Activated CD8-positive, alpha-beta memory T cell treated with anti-CD3 and anti-CD28 coated beads, Interleukin-2, amount 50 U/mL, for 1 hour (primary cell): ENCODE measurements around the gene INSC.

Experiments used
- DNase-seq: peaks from one replicate; pipeline ENCODE4 v3.0.0-alpha.2; 2020; ENCODE audit errors: extremely low read depth

INSC gene

DNA sequence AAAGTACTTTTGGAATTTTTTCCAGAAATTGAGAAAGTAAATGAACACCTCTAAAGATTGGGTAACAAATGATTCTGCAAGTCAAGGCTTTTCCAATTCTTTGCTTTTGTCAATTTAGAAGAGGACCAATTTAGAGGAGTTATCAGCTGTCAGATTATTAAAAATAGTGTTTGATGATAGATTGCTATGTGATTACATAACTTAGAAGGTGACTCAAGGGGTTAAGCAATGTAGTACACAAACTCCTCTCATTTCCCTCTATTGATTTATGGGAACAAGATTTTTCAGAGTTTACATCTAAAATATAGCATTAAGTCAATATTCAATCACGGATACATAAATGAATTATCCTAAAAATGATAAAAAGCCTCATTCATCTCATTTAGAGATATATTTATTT is 70.3 kb downstream of the INSC start:
- no peak for DNase-seq

DNA sequence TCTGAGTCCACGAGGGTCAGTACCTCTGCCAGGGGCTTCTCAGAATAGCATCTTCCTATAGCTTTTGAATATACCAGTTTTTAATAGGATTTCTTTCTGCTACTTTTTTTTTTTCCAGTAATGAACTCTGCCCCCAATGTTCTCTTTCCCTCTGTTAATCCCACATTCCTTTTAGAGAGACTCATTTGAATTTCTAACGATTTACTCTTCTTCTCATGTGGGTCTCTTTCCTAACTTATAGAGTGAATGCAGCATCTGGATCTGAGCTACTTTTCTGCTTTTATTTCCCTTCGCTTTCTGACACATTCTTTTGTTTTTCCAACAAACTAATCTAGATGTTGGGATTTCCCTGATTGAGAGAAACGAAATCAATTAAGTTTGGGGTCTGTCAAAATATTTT is 71.4 kb downstream of the INSC start:
- no peak for DNase-seq

- no peak for DNase-seq
These were observed 74.5 kb downstream of the INSC start for GRCh38 chr11:15189189-15189588.

GRCh38 chr11:15189641-15190365 is 75.1 kb downstream of the INSC start:
- DNase-seq, result no peak

DNA sequence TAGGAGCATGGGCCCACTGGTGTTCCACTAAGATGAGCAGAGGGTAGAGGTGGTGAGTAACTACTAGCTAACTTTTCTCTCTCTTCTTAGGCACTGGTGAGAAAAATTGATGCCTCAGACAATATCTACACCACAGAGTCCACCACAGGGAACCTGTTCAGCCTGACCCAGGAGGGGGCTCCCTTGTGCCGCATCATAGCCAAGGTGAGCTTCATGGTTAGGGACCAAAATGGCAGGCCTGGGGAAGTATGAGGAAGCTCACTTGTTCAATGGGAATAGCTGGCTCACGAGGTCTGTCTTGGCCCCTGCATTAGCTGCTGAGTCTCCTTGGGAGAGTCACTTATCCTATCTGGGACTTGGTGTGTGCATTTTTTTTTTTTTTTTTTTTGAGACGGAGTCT is 75.9 kb downstream of the INSC start:
- DNase-seq, result no peak

GRCh38 chr11:15192005-15192556 is 77.4 kb downstream of the INSC start:
- DNase-seq, result no peak

- no peak for DNase-seq
These were observed 80.1 kb downstream of the INSC start for GRCh38 chr11:15194671-15195415.

DNA sequence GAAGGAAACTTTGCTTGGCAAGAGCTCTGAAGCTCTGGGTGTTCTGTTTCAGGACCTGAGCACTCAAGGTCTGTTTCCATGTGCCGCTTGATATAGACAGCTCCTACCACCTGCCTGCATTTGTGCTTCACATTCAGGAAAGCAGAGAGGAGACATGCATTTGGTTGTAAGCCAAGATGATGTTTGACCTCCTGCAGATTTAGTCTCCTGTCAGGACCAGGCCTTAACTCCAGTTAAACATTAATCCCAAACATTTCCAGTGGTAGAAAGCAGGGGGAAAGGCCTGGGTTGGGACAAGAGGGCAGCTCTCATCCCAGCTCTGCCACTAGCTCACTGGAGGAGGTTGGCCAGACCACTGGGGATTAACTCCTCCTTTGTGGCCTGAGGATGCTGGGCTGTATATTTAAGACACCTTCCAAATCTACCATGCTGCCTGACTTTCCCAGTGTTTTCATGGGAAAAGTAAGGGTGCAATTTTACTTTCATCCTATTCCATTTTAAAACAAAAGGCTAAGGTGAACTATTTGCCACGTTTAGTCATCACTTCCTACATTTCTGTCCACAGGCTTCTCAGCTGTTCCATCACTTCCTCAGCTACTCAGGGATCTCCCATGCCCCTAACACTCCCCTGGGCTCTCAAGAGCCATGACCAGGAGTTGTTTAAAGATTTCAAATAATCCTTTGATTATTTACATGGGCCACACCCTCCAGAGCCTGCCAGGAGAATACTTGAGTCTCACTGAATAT is 80.9 kb downstream of the INSC start:
- DNase-seq, result no peak

- DNase-seq, result no peak
These were observed 82.0 kb downstream of the INSC start for GRCh38 chr11:15196704-15197103.

DNA sequence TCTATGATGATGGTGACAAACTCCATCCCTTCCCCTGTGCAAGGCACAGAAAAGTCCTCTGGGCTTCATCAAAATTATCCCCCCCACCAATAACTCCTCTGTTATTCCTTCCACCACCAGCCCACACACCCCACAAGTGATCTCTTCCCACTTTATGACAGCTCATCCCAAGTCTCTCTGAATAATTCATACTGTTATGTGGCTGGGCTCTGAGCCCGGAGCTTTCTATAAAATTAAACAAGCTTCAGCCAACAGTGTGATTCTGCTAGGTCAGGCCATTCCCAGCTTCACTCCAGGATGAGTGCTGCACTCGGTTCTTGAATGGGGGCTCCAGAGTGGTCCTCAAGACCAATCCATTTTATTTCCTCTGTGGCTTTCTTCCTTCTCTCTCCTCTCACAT is 83.0 kb downstream of the INSC start:
- no peak for DNase-seq

DNA sequence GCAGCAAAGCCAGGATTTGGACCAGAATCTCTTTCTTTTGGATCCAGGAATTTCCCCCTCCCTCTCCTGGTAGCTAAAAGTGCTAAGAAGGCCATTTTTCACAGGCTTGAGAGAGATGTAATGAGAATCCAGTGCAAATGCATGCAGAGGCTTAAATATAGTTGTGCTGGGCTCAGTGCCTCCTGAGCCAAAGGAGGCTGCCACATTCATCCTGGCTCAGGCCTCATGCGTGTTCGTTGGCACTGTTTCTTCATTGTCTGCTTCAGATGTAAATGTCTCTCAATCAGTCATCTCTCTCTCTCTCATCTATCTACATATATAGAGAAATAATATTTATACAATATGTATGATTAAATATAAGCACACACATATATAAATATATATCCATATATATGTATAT is 83.6 kb downstream of the INSC start:
- no peak for DNase-seq

- no peak for DNase-seq
These were observed 85.0 kb downstream of the INSC start for GRCh38 chr11:15199693-15200092.

GRCh38 chr11:15200696-15201095 is 86.0 kb downstream of the INSC start:
- no peak for DNase-seq

DNA sequence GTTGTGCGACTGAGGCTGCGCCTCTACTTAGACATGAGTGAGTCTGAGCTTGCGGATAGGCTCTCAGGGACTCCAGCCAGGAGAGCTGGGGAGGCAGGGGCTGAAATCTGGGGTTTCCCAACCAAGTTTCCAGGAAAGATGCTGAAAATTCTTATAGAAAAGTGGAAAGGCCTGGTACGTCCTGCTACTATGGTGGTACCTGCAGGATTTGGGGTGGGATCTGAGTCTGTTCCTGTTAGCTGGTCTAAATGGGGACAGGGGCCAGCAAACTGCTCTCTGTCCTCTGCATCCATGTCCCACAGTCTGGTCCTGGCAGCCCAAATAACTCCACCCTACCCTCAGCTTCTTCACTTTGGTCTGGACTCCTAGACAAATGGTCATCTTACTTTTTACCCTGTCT is 86.9 kb downstream of the INSC start:
- no peak for DNase-seq

DNA sequence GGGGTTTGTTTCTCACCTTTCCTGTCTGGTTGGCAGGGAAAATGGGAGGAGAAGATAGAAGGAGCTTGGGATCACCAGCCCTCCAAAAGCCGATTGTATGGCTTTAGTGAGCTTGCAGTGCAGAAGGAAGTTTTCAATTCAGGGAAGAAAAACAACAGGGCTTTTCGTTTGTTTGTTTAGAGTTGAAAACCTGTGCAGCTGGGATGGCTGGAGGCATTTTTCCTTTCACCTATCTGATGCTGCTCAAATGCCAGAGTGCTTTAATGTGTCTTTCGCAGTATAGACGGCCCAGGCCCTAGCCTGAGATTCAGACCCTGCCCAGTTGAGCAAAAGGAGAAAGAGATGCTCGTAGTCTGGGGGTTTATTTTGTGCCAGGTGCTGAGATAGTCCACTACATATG is 87.9 kb downstream of the INSC start:
- DNase-seq, result no peak

DNA sequence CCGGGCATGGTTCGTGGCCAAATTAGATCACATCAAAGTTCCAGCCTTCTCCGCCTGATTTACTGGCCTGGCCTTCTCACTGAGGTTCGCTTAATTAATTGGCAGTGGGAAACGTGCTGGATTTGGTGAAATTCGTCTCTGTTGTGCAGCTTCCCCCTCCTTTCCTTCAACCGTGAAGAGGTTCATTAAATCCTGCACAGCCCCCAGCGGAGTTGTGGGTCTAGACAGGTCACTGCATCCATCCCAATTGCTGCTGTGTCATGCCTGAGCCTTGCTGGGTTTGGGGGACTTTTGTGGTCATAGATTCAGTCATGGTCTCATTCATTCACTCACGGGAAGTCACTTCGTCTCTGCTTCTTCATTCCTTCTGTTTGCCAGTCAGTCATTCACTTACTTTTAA is 90.0 kb downstream of the INSC start:
- DNase-seq, result no peak

GRCh38 chr11:15206791-15207190 is 92.1 kb downstream of the INSC start:
- no peak for DNase-seq

DNA sequence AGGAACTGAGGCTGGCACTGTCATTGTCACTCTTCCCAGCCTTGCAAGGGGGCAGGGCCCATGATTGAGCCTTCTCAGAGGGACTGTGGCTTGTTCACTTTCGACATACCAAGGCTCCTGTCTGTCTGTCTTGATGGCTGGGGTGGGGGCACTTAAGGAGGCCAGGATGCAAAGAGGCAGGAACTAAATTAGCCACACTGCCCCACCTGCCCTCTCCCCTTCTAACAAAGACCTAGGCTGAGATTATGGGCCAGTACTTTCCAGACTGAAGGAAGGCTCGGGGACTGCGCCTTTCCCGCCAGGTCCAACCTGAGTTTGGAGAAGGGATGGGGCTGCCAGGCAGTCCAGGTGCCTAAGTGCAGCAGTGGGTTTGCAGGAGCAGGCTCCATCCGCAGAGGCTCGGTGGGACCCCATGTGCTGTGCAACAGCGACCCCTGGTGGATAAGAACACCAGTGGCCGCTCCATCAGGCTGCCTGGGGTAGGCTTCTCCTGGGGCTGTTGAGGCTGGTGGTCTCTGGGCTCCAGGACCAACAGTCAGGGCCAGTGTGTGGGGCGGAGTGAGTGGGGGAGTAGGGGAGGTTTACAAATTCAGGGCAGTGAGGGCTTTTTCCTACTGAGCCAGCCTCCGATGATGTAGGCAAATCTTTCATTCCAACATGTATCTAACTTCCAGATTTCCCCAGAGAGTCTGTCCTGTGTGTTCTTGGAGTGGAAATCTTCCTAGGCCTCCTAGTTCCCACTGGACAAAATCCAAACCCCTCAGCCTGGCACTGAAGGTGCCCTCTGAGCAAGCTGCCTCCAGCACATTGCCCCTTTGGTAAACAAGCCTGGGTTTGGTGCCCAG is 93.9 kb downstream of the INSC start:
- peak; percentile 41 for DNase-seq

DNA sequence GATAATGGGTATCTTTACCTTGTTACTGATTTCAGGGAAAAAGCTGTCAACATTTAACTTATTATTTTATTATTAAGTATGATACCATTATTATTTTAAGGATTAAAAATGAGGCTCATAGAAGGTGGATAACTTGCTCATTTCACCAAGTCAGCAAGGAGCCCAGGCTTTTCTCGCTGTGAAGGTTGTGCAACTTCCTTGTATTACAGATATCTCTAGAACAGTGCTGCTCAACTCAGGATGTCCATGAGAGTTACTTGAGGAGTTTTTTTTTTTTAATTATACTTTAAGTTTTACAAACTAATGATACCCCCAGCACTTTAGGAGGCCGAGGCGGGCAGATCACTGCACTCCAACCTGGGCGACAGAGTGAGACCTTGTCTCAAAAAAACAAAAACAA is 98.2 kb downstream of the INSC start:
- DNase-seq, result no peak

- DNase-seq, result no peak
These were observed 98.9 kb downstream of the INSC start for GRCh38 chr11:15213471-15214231.

DNA sequence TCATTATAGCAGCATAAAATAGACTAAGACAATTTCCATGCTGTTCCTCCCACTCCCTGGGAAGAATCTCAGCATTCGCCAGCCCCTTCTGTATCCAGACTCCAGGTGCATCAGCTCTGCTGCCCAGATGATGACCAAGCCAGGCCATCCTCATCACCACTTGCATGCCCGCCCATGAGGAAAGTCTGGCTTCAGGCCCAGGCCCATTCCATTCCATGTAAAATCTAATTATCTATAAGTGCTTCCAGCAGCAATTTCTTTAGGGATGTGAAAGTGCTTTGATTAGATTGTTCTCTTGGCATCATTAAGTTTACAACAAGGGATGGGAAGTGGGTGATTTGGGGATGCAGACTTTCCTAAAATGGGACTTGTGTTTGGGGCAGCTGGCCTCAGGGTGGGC is 100.3 kb downstream of the INSC start:
- DNase-seq, result no peak
